Activated T-helper 2 cell treated with anti-CD3 and anti-CD28 coated beads, Interferon-gamma antibody, Interleukin-2, Interleukin-4, amounts not matched to agents 10 μg/mL and 5 μg/mL and 100 μg/mL, durations not matched to agents 14 hours and 24 hours and 36 hours (primary cell): Measurements from ENCODE around the gene MRPL21. TPM values are rescaled to one million over a fixed set of nuclear protein-coding genes. Genes with fewer than 3 reads are reported as not detected.
"Not testable (repeated sequence)": the region's sequence is repeated elsewhere in the genome, so short reads cannot be mapped to it uniquely, and the experiment has no call there.

Experiments
- DNase-seq: peaks from one replicate; pipeline ENCODE4 v3.0.0; 2021; ENCODE audit warnings: low spot score
- H3K27ac Mint-ChIP-seq: one replicate; pipeline ENCODE4 v1.8.0; 2021; ENCODE audit warnings: mixed read lengths
- H3K27me3 Mint-ChIP-seq: one replicate; pipeline ENCODE4 v1.8.0; 2021; ENCODE audit warnings: low read depth, mixed read lengths
- H3K36me3 Mint-ChIP-seq: one replicate; pipeline ENCODE4 v1.8.0; 2021; ENCODE audit warnings: low read depth, mixed read lengths
- H3K4me1 Mint-ChIP-seq: one replicate; pipeline ENCODE4 v1.8.0; 2021; ENCODE audit warnings: low read depth, mixed read lengths
- H3K4me3 Mint-ChIP-seq: one replicate; pipeline ENCODE4 v1.8.0; 2021; ENCODE audit warnings: low read depth, mild to moderate bottlenecking, moderate library complexity, mixed read lengths
- H3K9me3 Mint-ChIP-seq: one replicate; pipeline ENCODE4 v1.8.0; 2021; ENCODE audit warnings: mixed read lengths
- intact Hi-C: fragments of 100-400 bp; cut with micrococcal nuclease; formaldehyde crosslinking; loops from one replicate; pipeline ENCODE4 v1.15.1; 2023
- total RNA-seq: library from RNA; stranded (reverse); gene quantifications from 2 replicates; pipeline ENCODE4 v1.2.3, GENCODE V29; 2022

Gene MRPL21
- total RNA-seq, 1 donor from 2014 or later, result 106 TPM

GRCh38 chr11:68892576-68892975, 11.1 kb downstream of the MRPL21 start:
- no peak for DNase-seq
- Mint-ChIP-seq H3K9me3 (no peaks in the 10 kb centered on the region), H3K27ac (no peak overlapping the region), H3K4me1 (no peaks in the 10 kb centered on the region), H3K36me3 (peaks cover 42% of the 10 kb centered on the region), H3K27me3 (no peaks in the 10 kb centered on the region), H3K4me3 (no peak overlapping the region)
- intact Hi-C loops, result no loop called here

- Mint-ChIP-seq H3K4me3 (no peak overlapping the region), H3K9me3 (no peaks in the 10 kb centered on the region), H3K27ac (no peak overlapping the region), H3K36me3 (peaks cover 33% of the 10 kb centered on the region), H3K4me1 (no peaks in the 10 kb centered on the region), H3K27me3 (no peaks in the 10 kb centered on the region)
- DNase-seq, result no peak
- intact Hi-C loops, result no loop called here
Observed at GRCh38 chr11:68891351-68891948, 12.2 kb downstream of the MRPL21 start.

- no peaks in the 10 kb centered on the region for H3K27me3 Mint-ChIP-seq
- no peak for DNase-seq
- H3K27ac Mint-ChIP-seq, result peak overlapping the region; percentile 8
- intact Hi-C loops, result no loop called here
- no peak overlapping the region for H3K4me3 Mint-ChIP-seq
- H3K9me3 Mint-ChIP-seq, result no peaks in the 10 kb centered on the region
- H3K36me3 Mint-ChIP-seq, result peaks cover 30% of the 10 kb centered on the region
- H3K4me1 Mint-ChIP-seq, result no peaks in the 10 kb centered on the region
Observed at GRCh38 chr11:68890490-68891231, 13.0 kb downstream of the MRPL21 start.

GRCh38 chr11:68889948-68890446, 13.6 kb downstream of the MRPL21 start:
- H3K4me3 Mint-ChIP-seq, result no peak overlapping the region
- H3K4me1 Mint-ChIP-seq, result no peaks in the 10 kb centered on the region
- no peaks in the 10 kb centered on the region for H3K27me3 Mint-ChIP-seq
- no peaks in the 10 kb centered on the region for H3K9me3 Mint-ChIP-seq
- intact Hi-C loops, result no loop called here
- H3K36me3 Mint-ChIP-seq, result peaks cover 30% of the 10 kb centered on the region
- no peak overlapping the region for H3K27ac Mint-ChIP-seq
- DNase-seq, result no peak

GRCh38 chr11:68884827-68885226, 18.8 kb downstream of the MRPL21 start:
- H3K4me3 Mint-ChIP-seq, H3K27ac Mint-ChIP-seq, H3K27me3 Mint-ChIP-seq, H3K4me1 Mint-ChIP-seq, intact Hi-C loops, H3K9me3 Mint-ChIP-seq, H3K36me3 Mint-ChIP-seq, DNase-seq: not testable (repeated sequence)

GRCh38 chr11:68882391-68882790, 21.2 kb downstream of the MRPL21 start:
- Mint-ChIP-seq H3K4me1 (no peaks in the 10 kb centered on the region), H3K27ac (no peak overlapping the region), H3K27me3 (no peaks in the 10 kb centered on the region), H3K4me3 (no peak overlapping the region), H3K9me3 (no peaks in the 10 kb centered on the region), H3K36me3 (peaks cover 5% of the 10 kb centered on the region)
- DNase-seq, result no peak
- intact Hi-C loops, result no loop called here

- intact Hi-C loops, result no loop called here
- Mint-ChIP-seq H3K27ac (no peak overlapping the region), H3K4me3 (no peak overlapping the region), H3K36me3 (peaks cover 5% of the 10 kb centered on the region), H3K27me3 (no peaks in the 10 kb centered on the region), H3K4me1 (no peaks in the 10 kb centered on the region), H3K9me3 (no peaks in the 10 kb centered on the region)
- DNase-seq, result no peak
Observed at GRCh38 chr11:68881320-68881719, 22.3 kb downstream of the MRPL21 start.

GRCh38 chr11:68880851-68881250, 22.8 kb downstream of the MRPL21 start:
- Mint-ChIP-seq H3K4me3 (no peak overlapping the region), H3K27me3 (no peaks in the 10 kb centered on the region), H3K27ac (no peak overlapping the region), H3K9me3 (no peaks in the 10 kb centered on the region), H3K36me3 (peaks cover 5% of the 10 kb centered on the region), H3K4me1 (no peaks in the 10 kb centered on the region)
- intact Hi-C loops, result no loop called here
- no peak for DNase-seq

GRCh38 chr11:68878022-68878421, 25.6 kb downstream of the MRPL21 start:
- Mint-ChIP-seq H3K9me3 (no peaks in the 10 kb centered on the region), H3K36me3 (peaks cover under 1% of the 10 kb centered on the region), H3K4me3 (no peak overlapping the region), H3K27ac (no peak overlapping the region), H3K4me1 (no peaks in the 10 kb centered on the region), H3K27me3 (peaks cover 2% of the 10 kb centered on the region)
- intact Hi-C loops, result no loop called here
- DNase-seq, result no peak

- no peak overlapping the region for H3K4me3 Mint-ChIP-seq
- H3K27me3 Mint-ChIP-seq, result peaks cover 29% of the 10 kb centered on the region
- H3K4me1 Mint-ChIP-seq, result peaks cover 9% of the 10 kb centered on the region
- intact Hi-C loops, result no loop called here
- no peak overlapping the region for H3K27ac Mint-ChIP-seq
- H3K9me3 Mint-ChIP-seq, result no peaks in the 10 kb centered on the region
- H3K36me3 Mint-ChIP-seq, result no peaks in the 10 kb centered on the region
- no peak for DNase-seq
Observed at GRCh38 chr11:68872216-68873003, 31.2 kb downstream of the MRPL21 start.

GRCh38 chr11:68870470-68870869, 33.2 kb downstream of the MRPL21 start:
- peaks cover 9% of the 10 kb centered on the region for H3K4me1 Mint-ChIP-seq
- H3K36me3 Mint-ChIP-seq, result no peaks in the 10 kb centered on the region
- intact Hi-C loops, result no loop called here
- DNase-seq, result no peak
- no peak overlapping the region for H3K27ac Mint-ChIP-seq
- peak overlapping the region; percentile 80 for H3K4me3 Mint-ChIP-seq
- H3K9me3 Mint-ChIP-seq, result no peaks in the 10 kb centered on the region
- peaks cover 29% of the 10 kb centered on the region for H3K27me3 Mint-ChIP-seq

GRCh38 chr11:68868221-68868835, 35.3 kb downstream of the MRPL21 start:
- intact Hi-C loops, result no loop called here
- Mint-ChIP-seq H3K9me3 (peaks cover 3% of the 10 kb centered on the region), H3K4me3 (no peak overlapping the region), H3K36me3 (no peaks in the 10 kb centered on the region), H3K4me1 (peaks cover 9% of the 10 kb centered on the region), H3K27me3 (peaks cover 29% of the 10 kb centered on the region), H3K27ac (no peak overlapping the region)
- no peak for DNase-seq
